B cell (primary cell): ENCODE measurements around the gene SLIRP.

Experiments
- CTCF ChIP-seq: fragments of 200-600 bp; IDR thresholded peaks from one replicate; pipeline ENCODE4 v1.8.0; 2022; ENCODE audit warnings: antibody characterized with exemption, mild to moderate bottlenecking
- EZH2 ChIP-seq: IDR thresholded peaks from 2 replicates; pipeline ENCODE4 v1.6.1; 2012; ENCODE audit warnings: borderline replicate concordance, low read depth, mild to moderate bottlenecking, moderate library complexity, low read length; ENCODE audit not compliant: insufficient read depth, poor library complexity, severe bottlenecking

- TF ChIP-seq CTCF, result no peak
- no peak for TF ChIP-seq EZH2
Observed at GRCh38 chr14:77730976-77731497, 23.1 kb downstream of the SLIRP start.
